ENCODE measurements around the gene PADI4. TPM values are rescaled to one million over a fixed set of nuclear protein-coding genes. Genes with fewer than 3 reads are reported as not detected.

Gene PADI4
- total and polyA plus RNA-seq, 2 of the 8 experiments (the other 6 are each of a cell fraction or from before 2014, with no cell fraction given): 0.29 TPM; not detected in 1

DNA sequence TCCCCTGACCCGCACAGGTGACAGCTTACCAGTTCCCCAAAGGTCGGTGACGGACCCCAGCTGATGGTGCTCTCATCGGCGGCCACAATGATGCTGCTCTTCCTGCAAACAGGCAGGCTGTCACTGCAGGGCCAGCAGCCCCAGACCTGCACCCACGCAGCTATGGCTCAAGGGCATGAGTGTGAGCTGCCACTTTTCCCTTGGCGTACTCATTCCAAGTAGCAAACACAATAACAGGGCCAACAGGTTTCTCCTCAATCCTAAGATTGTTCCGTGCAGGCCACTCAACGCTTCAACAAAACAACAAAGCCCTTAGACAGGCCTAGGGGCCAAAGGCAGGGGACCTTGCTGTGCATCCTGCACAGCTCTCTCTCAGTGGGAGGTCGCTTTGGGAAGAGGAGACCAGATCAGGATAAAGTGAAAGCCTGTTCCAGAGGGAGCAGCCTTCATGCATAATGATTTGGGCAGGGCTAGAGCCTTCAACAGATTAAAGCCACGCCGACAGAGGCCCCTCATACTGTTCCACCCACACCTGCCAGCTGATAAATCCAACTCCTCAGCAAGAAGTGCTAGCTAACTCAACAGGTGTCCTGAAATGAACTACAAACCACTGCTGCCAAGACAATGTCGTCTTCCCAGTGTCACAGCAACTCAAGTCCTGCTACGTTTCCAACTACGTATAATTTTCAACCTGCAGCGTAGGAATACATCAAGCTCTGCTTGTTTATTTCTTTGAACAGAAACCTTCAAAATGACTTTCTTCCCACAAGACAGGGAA is 104.3 kb downstream of the PADI4 start (continued):
- TF ChIP-seq, protein P1, sequence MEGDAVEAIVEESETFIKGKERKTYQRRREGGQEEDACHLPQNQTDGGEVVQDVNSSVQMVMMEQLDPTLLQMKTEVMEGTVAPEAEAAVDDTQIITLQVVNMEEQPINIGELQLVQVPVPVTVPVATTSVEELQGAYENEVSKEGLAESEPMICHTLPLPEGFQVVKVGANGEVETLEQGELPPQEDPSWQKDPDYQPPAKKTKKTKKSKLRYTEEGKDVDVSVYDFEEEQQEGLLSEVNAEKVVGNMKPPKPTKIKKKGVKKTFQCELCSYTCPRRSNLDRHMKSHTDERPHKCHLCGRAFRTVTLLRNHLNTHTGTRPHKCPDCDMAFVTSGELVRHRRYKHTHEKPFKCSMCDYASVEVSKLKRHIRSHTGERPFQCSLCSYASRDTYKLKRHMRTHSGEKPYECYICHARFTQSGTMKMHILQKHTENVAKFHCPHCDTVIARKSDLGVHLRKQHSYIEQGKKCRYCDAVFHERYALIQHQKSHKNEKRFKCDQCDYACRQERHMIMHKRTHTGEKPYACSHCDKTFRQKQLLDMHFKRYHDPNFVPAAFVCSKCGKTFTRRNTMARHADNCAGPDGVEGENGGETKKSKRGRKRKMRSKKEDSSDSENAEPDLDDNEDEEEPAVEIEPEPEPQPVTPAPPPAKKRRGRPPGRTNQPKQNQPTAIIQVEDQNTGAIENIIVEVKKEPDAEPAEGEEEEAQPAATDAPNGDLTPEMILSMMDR (IDR thresholded peaks at IDR 0.05; ENCODE audit: control extremely low read depth in 1 of 3, insufficient read depth in 1 of 3, low read depth in 1 of 3, low read length in 3 of 3): no peak

Small RNAs within 50 kb of the gene (microRNA-seq; reads per million reads assigned to microRNA genes)
- gene MIR3972 (ENCODE audit: borderline microRNAs expressed in 2 of 2, borderline number of aligned reads in 2 of 2, borderline replicate concordance in 1 of 2): 0 reads per million in 2 experiments

Small RNAs within 50 kb of the gene (small RNA-seq; reads per million reads assigned to genes)
- gene MIR3972 (ENCODE audit: insufficient read depth): not detected

Other genes starting within 250 kb of the PADI4 start
- 5.8 and 7.5 TPM in 2 replicates for gene PADI2, start 188.7 kb upstream of the PADI4 start, total RNA-seq (2021; fragmentation: NEBNext Ultra II Directional; extraction: Animal tissue kit (Norgen Biotek cat#: 25700))
- 1.6 and 2.5 TPM in 2 replicates for gene PADI2, start 188.7 kb upstream of the PADI4 start, polyA plus RNA-seq (2011; rRNA removed)
- 0.30 and 0.33 TPM in 2 replicates for gene PADI1, start 103.1 kb upstream of the PADI4 start, total RNA-seq (2021; fragmentation: NEBNext Ultra II Directional; extraction: Animal tissue kit (Norgen Biotek cat#: 25700))
- 0.20 and 0.38 TPM in 2 replicates for gene PADI1, start 103.1 kb upstream of the PADI4 start, polyA plus RNA-seq (2011; rRNA removed)
- gene PADI3, start 59.1 kb upstream of the PADI4 start, total RNA-seq (2021; fragmentation: NEBNext Ultra II Directional; extraction: Animal tissue kit (Norgen Biotek cat#: 25700)): 0.37 and 0.44 TPM in 2 replicates
- gene PADI3, start 59.1 kb upstream of the PADI4 start, polyA plus RNA-seq (2011; rRNA removed): 0.94 and 1.9 TPM in 2 replicates
- not detected in 2 replicates for gene PADI6, start 64.0 kb downstream of the PADI4 start, total RNA-seq (2021; fragmentation: NEBNext Ultra II Directional; extraction: Animal tissue kit (Norgen Biotek cat#: 25700))
- gene PADI6, start 64.0 kb downstream of the PADI4 start, polyA plus RNA-seq (2011; rRNA removed): not detected in 2 replicates
- 454 and 455 TPM in 2 replicates for gene RCC2, start 131.5 kb downstream of the PADI4 start, total RNA-seq (2021; fragmentation: NEBNext Ultra II Directional; extraction: Animal tissue kit (Norgen Biotek cat#: 25700))
- 229 and 389 TPM in 2 replicates for gene RCC2, start 131.5 kb downstream of the PADI4 start, polyA plus RNA-seq (2011; rRNA removed)
- gene ARHGEF10L, start 231.5 kb downstream of the PADI4 start, total RNA-seq (2021; fragmentation: NEBNext Ultra II Directional; extraction: Animal tissue kit (Norgen Biotek cat#: 25700)): 38.0 and 39.6 TPM in 2 replicates
- 33.6 and 55.3 TPM in 2 replicates for gene ARHGEF10L, start 231.5 kb downstream of the PADI4 start, polyA plus RNA-seq (2011; rRNA removed)

Measured in H1 (cell line).